HG03378 (cell line): Measurements from ENCODE around the gene EDC4.
"Not testable (repeated sequence)": the region's sequence is repeated elsewhere in the genome, so short reads cannot be mapped to it uniquely, and the experiment has no call there.

Experiments used
- ATAC-seq: cut with Tn5 transposase; IDR thresholded peaks from one replicate; pipeline ENCODE4 v1.9.1; 2021; ENCODE audit warnings: mild to moderate bottlenecking, moderate library complexity; ENCODE audit not compliant: unreplicated experiment

The EDC4 gene

GRCh38 chr16:67909056-67909742 is 36.3 kb downstream of the EDC4 start:
- no peak for ATAC-seq

- ATAC-seq, result no peak
Observed at GRCh38 chr16:67910158-67910557, 37.3 kb downstream of the EDC4 start.

GRCh38 chr16:67914758-67915495 is 42.1 kb downstream of the EDC4 start:
- ATAC-seq, result no peak

- ATAC-seq, result not testable (repeated sequence)
Observed at GRCh38 chr16:67915496-67915769, 42.6 kb downstream of the EDC4 start.

- ATAC-seq, result no peak
Observed at GRCh38 chr16:67915831-67916723, 43.2 kb downstream of the EDC4 start.

- no peak for ATAC-seq
Observed at GRCh38 chr16:67917140-67917851, 44.4 kb downstream of the EDC4 start.

- no peak for ATAC-seq
Observed at GRCh38 chr16:67917852-67918236, 45.0 kb downstream of the EDC4 start.

GRCh38 chr16:67919622-67920221 is 46.9 kb downstream of the EDC4 start:
- ATAC-seq, result no peak

- ATAC-seq, result no peak
Observed at GRCh38 chr16:67922221-67922620, 49.4 kb downstream of the EDC4 start.

GRCh38 chr16:67922740-67923139 is 49.9 kb downstream of the EDC4 start:
- ATAC-seq, result no peak

- no peak for ATAC-seq
Observed at GRCh38 chr16:67923414-67924116, 50.7 kb downstream of the EDC4 start.

GRCh38 chr16:67924140-67924906 is 51.5 kb downstream of the EDC4 start:
- no peak for ATAC-seq

GRCh38 chr16:67926181-67926750 is 53.4 kb downstream of the EDC4 start:
- no peak for ATAC-seq

GRCh38 chr16:67927131-67927941 is 54.5 kb downstream of the EDC4 start:
- no peak for ATAC-seq

GRCh38 chr16:67928147-67928546 is 55.3 kb downstream of the EDC4 start:
- ATAC-seq, result no peak

- ATAC-seq, result no peak
Observed at GRCh38 chr16:67928561-67929364, 55.9 kb downstream of the EDC4 start.

GRCh38 chr16:67930191-67930590 is 57.3 kb downstream of the EDC4 start:
- ATAC-seq, result no peak
